IMR-90 (cell line): ENCODE measurements around the gene CARD8. TPM values are rescaled to one million over a fixed set of nuclear protein-coding genes. Genes with fewer than 3 reads are reported as not detected.

ENCODE experiments used
- ATAC-seq: fragments of 200-7000 bp; cut with Tn5 transposase; 2 replicates; pipeline ENCODE4 v1.9.1; 2020; ENCODE audit warnings: low read depth, mild to moderate bottlenecking, moderate library complexity
- BruUV-seq: library from RNA; stranded (reverse); fragments of 400-500 nt; replicated peaks from 2 replicates; lab custom pipeline; 2021; lab: Mats Ljungman, UMichigan
- CTCF ChIA-PET: fragments of 300-600 bp; formaldehyde crosslinking; extraction: SDS; loops from one replicate; lab custom pipeline; 2021; ENCODE audit warnings: antibody characterized with exemption; lab: Yijun Ruan, JAX
- POLR2A ChIA-PET: fragments of 300-600 bp; sonication (Branson Sonifier 250); formaldehyde crosslinking; loops from one replicate; lab custom pipeline; 2022; ENCODE audit warnings: antibody characterized with exemption; ENCODE audit not compliant: unreplicated experiment; lab: Charles Lee
- DNase-seq: peaks from one replicate; pipeline ENCODE4 v3.0.0; 2013
- H2AFZ ChIP-seq: replicated peaks from 2 replicates; pipeline ENCODE3; 2013; ENCODE audit warnings: low read length, mild to moderate bottlenecking; ENCODE audit not compliant: poor library complexity
- H2AK5ac ChIP-seq: 2 replicates; pipeline ENCODE4 v1.6.1; 2013; ENCODE audit warnings: low read depth, low read length, inconsistent platforms
- H2AK9ac ChIP-seq: replicated peaks from 2 replicates; pipeline ENCODE3; 2013; ENCODE audit warnings: mild to moderate bottlenecking, low read depth, low read length, moderate library complexity; ENCODE audit not compliant: poor library complexity
- H2BK120ac ChIP-seq: 2 replicates; pipeline ENCODE4 v1.6.1; 2013; ENCODE audit warnings: low read depth, low read length, inconsistent platforms
- H2BK15ac ChIP-seq: 3 replicates; pipeline ENCODE4 v1.6.1; 2013; ENCODE audit warnings: low read depth, low read length, inconsistent platforms
- H2BK20ac ChIP-seq: 2 replicates; pipeline ENCODE4 v1.6.1; 2013; ENCODE audit warnings: low read depth, mild to moderate bottlenecking, inconsistent platforms, low read length, moderate library complexity
- H2BK5ac ChIP-seq: 2 replicates; pipeline ENCODE4 v1.6.1; 2013; ENCODE audit warnings: mild to moderate bottlenecking, low read depth, low read length, inconsistent platforms; ENCODE audit not compliant: poor library complexity, severe bottlenecking
- H3K14ac ChIP-seq: replicated peaks from 2 replicates; pipeline ENCODE4 v1.6.1; 2013; ENCODE audit warnings: low read depth, low read length, inconsistent platforms
- H3K18ac ChIP-seq: 2 replicates; pipeline ENCODE4 v1.6.1; 2013; ENCODE audit warnings: low read depth, low read length, control low read depth
- H3K23ac ChIP-seq: 2 replicates; pipeline ENCODE4 v1.6.1; 2013; ENCODE audit warnings: low read depth, low read length, inconsistent platforms
- H3K27ac ChIP-seq: 2 replicates; pipeline ENCODE4 v1.5.1; 2013; ENCODE audit warnings: mild to moderate bottlenecking, control low read depth, low read length; ENCODE audit not compliant: insufficient read depth
- H3K27me3 ChIP-seq: 2 replicates; pipeline ENCODE4 v1.6.1; 2013; ENCODE audit warnings: low read length; ENCODE audit not compliant: control insufficient read depth, insufficient read depth
- H3K36me3 ChIP-seq: 2 replicates; pipeline ENCODE4 v1.6.1; 2013; ENCODE audit warnings: low read length, mixed read lengths; ENCODE audit not compliant: control insufficient read depth, insufficient read depth
- H3K4ac ChIP-seq: 2 replicates; pipeline ENCODE4 v1.6.1; 2013; ENCODE audit warnings: low read depth, low read length, inconsistent platforms
- H3K4me1 ChIP-seq: 2 replicates; pipeline ENCODE4 v1.6.1; 2013; ENCODE audit warnings: low read length, mixed read lengths; ENCODE audit not compliant: control insufficient read depth, insufficient read depth
- H3K4me2 ChIP-seq: 2 replicates; pipeline ENCODE4 v1.6.1; 2013; ENCODE audit warnings: low read depth, mild to moderate bottlenecking, control low read depth, low read length, moderate library complexity
- H3K4me3 ChIP-seq: 2 replicates; pipeline ENCODE4 v1.5.1; 2013; ENCODE audit warnings: low read depth, mild to moderate bottlenecking, control low read depth, low read length, moderate library complexity; ENCODE audit not compliant: insufficient read depth
- H3K56ac ChIP-seq: 2 replicates; pipeline ENCODE4 v1.6.1; 2013; ENCODE audit warnings: low read length, inconsistent platforms; ENCODE audit not compliant: insufficient read depth; ENCODE audit errors: extremely low read depth
- H3K79me1 ChIP-seq, 2 experiments: 2 replicates each; pipeline ENCODE4 v1.6.1; 2013; ENCODE audit warnings: low read length in 2 of 2, inconsistent platforms in 1 of 2, low read depth in 1 of 2
- H3K9ac ChIP-seq: 2 replicates; pipeline ENCODE4 v1.6.1; 2013; ENCODE audit warnings: low read depth, low read length, control low read depth
- H3K9me1 ChIP-seq: 2 replicates; pipeline ENCODE4 v1.6.1; 2013; ENCODE audit warnings: low read length, inconsistent platforms; ENCODE audit not compliant: insufficient read depth
- H3K9me3 ChIP-seq: 2 replicates; pipeline ENCODE4 v1.6.1; 2013; ENCODE audit warnings: low read length; ENCODE audit not compliant: control insufficient read depth, insufficient read depth
- H4K20me1 ChIP-seq: 2 replicates; pipeline ENCODE4 v1.6.1; 2013; ENCODE audit warnings: low read length, inconsistent platforms; ENCODE audit not compliant: insufficient read depth
- H4K5ac ChIP-seq: 2 replicates; pipeline ENCODE4 v1.6.1; 2013; ENCODE audit warnings: mild to moderate bottlenecking, low read depth, low read length, control low read depth
- H4K8ac ChIP-seq, 2 experiments: 2 replicates each; pipeline ENCODE4 v1.6.1; 2013; ENCODE audit warnings: low read depth in 2 of 2, low read length in 2 of 2, control low read depth in 1 of 2, inconsistent platforms in 1 of 2
- H4K91ac ChIP-seq: 2 replicates; pipeline ENCODE4 v1.6.1; 2013; ENCODE audit warnings: low read depth, low read length, inconsistent platforms; ENCODE audit not compliant: insufficient read depth
- USF2 ChIP-seq: fragments of 150-350 bp; IDR thresholded peaks from 2 replicates; pipeline ENCODE4 v1.6.1; 2017; ENCODE audit warnings: mild to moderate bottlenecking, antibody characterized with exemption, low read length, low read depth
- whole genome bisulfite sequencing, 2 experiments: methylation state at CpG; one replicate each; pipeline versions ENCODE4 v1.1.5 to v1.1.7; 2013; ENCODE audit warnings: missing lambda C conversion rate in 2 of 2; ENCODE audit not compliant: insufficient read length in 1 of 2; ENCODE audit errors: extremely low coverage in 2 of 2; 5-methylcytosine and 5-hydroxymethylcytosine counted together
- dilution Hi-C: fragments of 300-500 bp; cut with HindIII; formaldehyde crosslinking; loops from one replicate; pipeline ENCODE4 v1.14.3; 2018; ENCODE audit warnings: low sequenced_read_pairs; ENCODE audit not compliant: unreplicated experiment
- in situ Hi-C: fragments of 300-500 bp; cut with MboI; formaldehyde crosslinking; loops from 3 replicates; pipeline ENCODE4 v1.14.3; 2019; ENCODE audit warnings: low sequenced_read_pairs, inconsistent platforms, mixed read lengths
- intact Hi-C: fragments of 100-400 bp; cut with micrococcal nuclease; formaldehyde crosslinking; loops from 2 replicates; pipeline ENCODE4 v1.10.0; 2022
- polyA plus RNA-seq, 3 experiments: library from polyadenylated mRNA; depleted of rRNA; stranded (reverse); fragments of >200 nt; gene quantifications; 2 replicates each; pipeline ENCODE4 v1.2.3, GENCODE V29; 2012; ENCODE audit warnings: low replicate concordance in 1 of 3
- total RNA-seq: library from RNA; depleted of rRNA; stranded (reverse); fragments of >200 nt; gene quantifications from 2 replicates; pipeline ENCODE4 v1.2.3, GENCODE V29; 2012

Gene CARD8
- total and polyA plus RNA-seq, 2 of the 4 experiments (the other 2 are of a cell fraction): 11.3 to 15.5 TPM

- H4K8ac ChIP-seq: no peak overlapping the region
- peaks cover 11 to 20% of the 10 kb centered on the region in 2 experiments for H3K79me1 ChIP-seq
- H3K4me3 ChIP-seq: no peak overlapping the region
- no peak overlapping the region for H3K27ac ChIP-seq
- WGBS, 2 experiments: 40% methylated on average over 1 of the region's 6 CpGs; no CpG with 5 or more reads in 1 of the 2 experiments
- H3K18ac ChIP-seq: no peak overlapping the region
- no peak overlapping the region for H3K56ac ChIP-seq
- H4K5ac ChIP-seq: no peak overlapping the region
- H3K4ac ChIP-seq: no peak overlapping the region
- H2AK9ac ChIP-seq: no peak overlapping the region
- intact Hi-C loops: no loop called here
- H3K36me3 ChIP-seq: no peaks in the 10 kb centered on the region
- no peak overlapping the region for H2BK20ac ChIP-seq
- H2BK5ac ChIP-seq: no peak overlapping the region
- H2BK120ac ChIP-seq: no peak overlapping the region
- H3K23ac ChIP-seq: no peak overlapping the region
- TF ChIP-seq USF2: no peak
- H2AK5ac ChIP-seq: no peak overlapping the region
- H3K4me2 ChIP-seq: no peak overlapping the region
- in situ Hi-C loops: no loop called here
- ATAC-seq: no peak
- H3K27me3 ChIP-seq: peaks cover 1% of the 10 kb centered on the region; the same call in 1 of the 2 replicates
- no peaks in the 10 kb centered on the region for H3K9me1 ChIP-seq
- dilution Hi-C loops: no loop called here
- H2BK15ac ChIP-seq: no peak overlapping the region
- POLR2A ChIA-PET: no interaction called here
- H3K4me1 ChIP-seq: no peaks in the 10 kb centered on the region
- H4K91ac ChIP-seq: no peak overlapping the region
- BruUV-seq: no TSS peak
- no peaks in the 10 kb centered on the region for H4K20me1 ChIP-seq
- DNase-seq: no peak
- H3K9ac ChIP-seq: no peak overlapping the region
- CTCF ChIA-PET: no interaction called here
- no peak overlapping the region for H2AFZ ChIP-seq
- H3K9me3 ChIP-seq: no peaks in the 10 kb centered on the region
- no peak overlapping the region for H3K14ac ChIP-seq
Measured at GRCh38 chr19:48258350-48258749, 2.6 kb upstream of the CARD8 start.
